A549 (cell line): Measurements from ENCODE around the gene RNF145.

Experiments used
- POLR2A ChIP-seq: IDR thresholded peaks from 2 replicates; pipeline ENCODE4 v1.6.1; 2012; ENCODE audit warnings: mild to moderate bottlenecking, low read length
- TF ChIP-seq, protein P1 (sequence below): fragments of >200 bp; sonication (Bioruptor Twin); formaldehyde crosslinking; IDR thresholded peaks from 3 replicates; pipeline ENCODE4 v1.5.1; 2016

DNA sequence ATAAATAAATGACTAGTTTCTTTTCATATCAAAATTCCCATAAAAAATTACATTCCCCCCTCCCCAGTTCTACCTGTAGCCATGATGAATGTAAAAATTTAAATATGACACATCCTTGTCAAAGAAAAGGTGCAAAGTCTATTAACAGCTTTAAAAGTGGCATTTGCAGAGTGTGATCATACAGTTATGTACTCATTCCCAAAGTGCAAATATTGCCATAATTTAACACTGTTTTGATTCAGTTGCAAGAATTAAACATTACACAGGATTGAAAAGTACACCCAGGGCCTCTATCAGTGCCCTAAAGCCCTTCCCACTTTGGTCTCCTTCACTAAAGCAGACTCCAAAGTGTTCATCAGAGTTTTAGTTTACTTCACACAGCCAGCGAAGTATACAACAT, 51.8 kb downstream of the RNF145 start:
- no peak for TF ChIP-seq POLR2A
- TF ChIP-seq, protein P1, sequence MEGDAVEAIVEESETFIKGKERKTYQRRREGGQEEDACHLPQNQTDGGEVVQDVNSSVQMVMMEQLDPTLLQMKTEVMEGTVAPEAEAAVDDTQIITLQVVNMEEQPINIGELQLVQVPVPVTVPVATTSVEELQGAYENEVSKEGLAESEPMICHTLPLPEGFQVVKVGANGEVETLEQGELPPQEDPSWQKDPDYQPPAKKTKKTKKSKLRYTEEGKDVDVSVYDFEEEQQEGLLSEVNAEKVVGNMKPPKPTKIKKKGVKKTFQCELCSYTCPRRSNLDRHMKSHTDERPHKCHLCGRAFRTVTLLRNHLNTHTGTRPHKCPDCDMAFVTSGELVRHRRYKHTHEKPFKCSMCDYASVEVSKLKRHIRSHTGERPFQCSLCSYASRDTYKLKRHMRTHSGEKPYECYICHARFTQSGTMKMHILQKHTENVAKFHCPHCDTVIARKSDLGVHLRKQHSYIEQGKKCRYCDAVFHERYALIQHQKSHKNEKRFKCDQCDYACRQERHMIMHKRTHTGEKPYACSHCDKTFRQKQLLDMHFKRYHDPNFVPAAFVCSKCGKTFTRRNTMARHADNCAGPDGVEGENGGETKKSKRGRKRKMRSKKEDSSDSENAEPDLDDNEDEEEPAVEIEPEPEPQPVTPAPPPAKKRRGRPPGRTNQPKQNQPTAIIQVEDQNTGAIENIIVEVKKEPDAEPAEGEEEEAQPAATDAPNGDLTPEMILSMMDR = no peak
